Measurements from ENCODE around the gene ZYG11B.

DNA sequence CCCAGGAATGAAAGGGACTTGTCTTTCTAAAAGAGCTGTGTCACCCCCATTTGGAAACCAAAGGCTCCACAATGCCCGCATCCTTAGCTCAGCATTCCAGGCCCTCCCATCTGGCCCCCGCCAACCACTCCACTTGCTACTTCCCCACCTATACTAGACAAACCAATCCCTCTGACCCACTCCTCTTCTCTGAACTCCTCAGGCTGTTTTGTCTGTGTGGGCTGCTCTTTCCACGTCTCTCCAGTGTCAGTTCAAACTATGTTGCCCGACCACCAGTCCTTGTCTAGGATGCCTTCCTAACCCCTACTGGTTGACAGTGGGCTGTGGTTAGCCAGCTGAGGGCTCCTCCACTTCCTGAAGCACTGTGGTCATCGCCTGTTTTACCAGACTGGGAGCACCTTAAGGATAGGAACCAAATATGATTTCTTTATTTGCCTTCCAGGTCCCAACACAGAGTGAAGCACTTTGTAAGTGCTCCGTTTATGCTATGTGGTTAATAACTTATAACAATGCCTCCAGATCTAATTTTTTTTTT lies 20.1 kb upstream of the ZYG11B start:
- TF ChIP-seq POLR2A (IDR thresholded peaks at IDR 0.05), result no peak
- TF ChIP-seq, protein P1, sequence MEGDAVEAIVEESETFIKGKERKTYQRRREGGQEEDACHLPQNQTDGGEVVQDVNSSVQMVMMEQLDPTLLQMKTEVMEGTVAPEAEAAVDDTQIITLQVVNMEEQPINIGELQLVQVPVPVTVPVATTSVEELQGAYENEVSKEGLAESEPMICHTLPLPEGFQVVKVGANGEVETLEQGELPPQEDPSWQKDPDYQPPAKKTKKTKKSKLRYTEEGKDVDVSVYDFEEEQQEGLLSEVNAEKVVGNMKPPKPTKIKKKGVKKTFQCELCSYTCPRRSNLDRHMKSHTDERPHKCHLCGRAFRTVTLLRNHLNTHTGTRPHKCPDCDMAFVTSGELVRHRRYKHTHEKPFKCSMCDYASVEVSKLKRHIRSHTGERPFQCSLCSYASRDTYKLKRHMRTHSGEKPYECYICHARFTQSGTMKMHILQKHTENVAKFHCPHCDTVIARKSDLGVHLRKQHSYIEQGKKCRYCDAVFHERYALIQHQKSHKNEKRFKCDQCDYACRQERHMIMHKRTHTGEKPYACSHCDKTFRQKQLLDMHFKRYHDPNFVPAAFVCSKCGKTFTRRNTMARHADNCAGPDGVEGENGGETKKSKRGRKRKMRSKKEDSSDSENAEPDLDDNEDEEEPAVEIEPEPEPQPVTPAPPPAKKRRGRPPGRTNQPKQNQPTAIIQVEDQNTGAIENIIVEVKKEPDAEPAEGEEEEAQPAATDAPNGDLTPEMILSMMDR (IDR thresholded peaks at IDR 0.05), result no peak

Measured in esophagus squamous epithelium (tissue), 4 donors.